Measurements from ENCODE around the gene MAGEF1. TPM values are rescaled to one million over a fixed set of nuclear protein-coding genes. Genes with fewer than 3 reads are reported as not detected.
A peak's percentile ranks its signal among the peaks of the same experiment; 100 is the strongest.

The MAGEF1 gene
- total and polyA plus RNA-seq, 2 of the 8 experiments (the other 6 are each of a cell fraction or from before 2014, with no cell fraction given), result 26.5 to 56.7 TPM

DNA sequence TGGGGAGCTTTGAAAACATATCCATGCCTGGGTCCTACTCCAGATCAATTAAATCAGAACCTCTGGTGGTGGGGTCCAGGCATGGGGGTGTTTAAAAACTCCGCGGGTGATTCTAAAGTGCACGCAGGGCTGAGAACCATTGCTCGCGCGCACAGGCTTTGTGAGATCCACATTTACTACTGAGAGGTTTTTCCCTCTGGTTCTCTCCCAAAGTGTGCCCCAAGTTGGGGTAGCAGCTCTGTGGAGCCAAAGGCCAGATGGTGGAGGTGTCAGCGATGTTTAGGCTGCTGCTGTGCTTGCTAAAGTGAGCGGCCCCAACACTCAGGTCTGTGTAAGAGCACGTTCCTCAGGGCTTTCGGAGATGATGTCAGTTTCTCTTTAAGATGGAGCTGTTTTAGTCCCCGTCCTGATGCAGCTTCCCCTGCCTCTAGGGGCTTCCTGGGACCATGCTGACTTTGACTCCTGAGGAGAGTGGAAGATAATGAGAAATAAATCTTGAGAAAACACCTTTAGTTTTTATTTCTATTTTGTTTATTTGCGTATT lies 13.4 kb upstream of the MAGEF1 start:
- Histone ChIP-seq H2BK5ac (ENCODE audit: low read depth, low read length) (no peak overlapping the region), H3K4ac (replicated peaks; ENCODE audit: insufficient read length, low read depth, low read length) (no peak overlapping the region), H3K27me3 (replicated peaks in 1 of 4; ENCODE audit: control insufficient read depth in 3 of 4, extremely low read depth in 1 of 4, insufficient read depth in 3 of 4, low read length in 3 of 4) (peaks cover 0 to 3% (median 0%) of the 10 kb centered on the region in 4 experiments; a peak in 3 of 7 replicates), H4K20me1 (replicated peaks in 1 of 2; ENCODE audit: control insufficient read depth in 1 of 2, insufficient read depth in 2 of 2, low read length in 2 of 2) (no peaks in the 10 kb centered on the region), H3K56ac (replicated peaks; ENCODE audit: insufficient read length, low read depth, low read length) (no peak overlapping the region), H4K5ac (ENCODE audit: insufficient read length, low read depth, low read length) (no peak overlapping the region), H4K91ac (replicated peaks; ENCODE audit: insufficient read length, low read length) (no peak overlapping the region), H2BK120ac (replicated peaks; ENCODE audit: low read depth, low read length) (no peak overlapping the region), H3K23ac (ENCODE audit: insufficient read length) (no peak overlapping the region), H3K4me1 (replicated peaks in 1 of 4; ENCODE audit: control insufficient read depth in 3 of 4, insufficient read depth in 4 of 4, low read length in 3 of 4) (no peaks in the 10 kb centered on the region; a peak in 1 of 7 replicates), H2BK12ac (ENCODE audit: low read depth, low read length) (no peak overlapping the region), H3K4me3 (ENCODE audit: extremely low read depth in 1 of 4, insufficient read depth in 2 of 4, low read depth in 3 of 4, low read length in 4 of 4) (no peak overlapping the region), H3K36me3 (ENCODE audit: control insufficient read depth in 2 of 4, insufficient read depth in 4 of 4, low read length in 3 of 4) (no peaks in the 10 kb centered on the region), H3K27ac (ENCODE audit: low read depth, low read length) (no peak overlapping the region), H3K4me2 (ENCODE audit: insufficient read depth in 1 of 2, low read depth in 2 of 2, low read length in 2 of 2) (no peak overlapping the region), H2AK5ac (ENCODE audit: low read depth, low read length) (no peak overlapping the region), H3K79me2 (ENCODE audit: control insufficient read depth in 1 of 2, insufficient read depth in 2 of 2, low read length in 2 of 2) (no peaks in the 10 kb centered on the region), H2AFZ (ENCODE audit: low read length) (no peak overlapping the region), H3K79me1 (ENCODE audit: low read depth, low read length) (no peaks in the 10 kb centered on the region), H3K18ac (ENCODE audit: extremely low read depth, low read length) (no peak overlapping the region), H4K8ac (ENCODE audit: extremely low read depth, insufficient read depth, low read length) (no peak overlapping the region), H3K9me3 (ENCODE audit: insufficient read depth in 2 of 2, low read depth in 1 of 2, low read length in 1 of 2) (no peaks in the 10 kb centered on the region), H3K14ac (ENCODE audit: insufficient read length) (no peak overlapping the region), H3K9ac (replicated peaks in 1 of 4; ENCODE audit: extremely low read depth in 1 of 4, low read depth in 3 of 4, low read length in 3 of 4) (no peak overlapping the region), H2BK20ac (ENCODE audit: low read length) (no peak overlapping the region), H2BK15ac (ENCODE audit: low read length) (no peak overlapping the region), H3K23me2 (ENCODE audit: low read depth, low read length) (no peaks in the 10 kb centered on the region)
- WGBS, 2 experiments (ENCODE audit: extremely low coverage in 1 of 2, insufficient coverage in 1 of 2, insufficient read length in 1 of 2, insufficient replicate concordance in 2 of 2, low coverage in 1 of 2, low lambda C conversion rate in 2 of 2, missing lambda C conversion rate in 1 of 2), result 80% methylated on average over 12 of the region's 12 CpGs; no CpG with 5 or more reads in 1 of the 2 experiments
- TF ChIP-seq NANOG (IDR thresholded peaks at IDR 0.05; ENCODE audit: insufficient read depth, low read depth, low read length, poor library complexity, severe bottlenecking), result no peak
- TF ChIP-seq KDM5A (IDR thresholded peaks at IDR 0.05; ENCODE audit: low read length), result no peak
- TF ChIP-seq CBX8 (IDR thresholded peaks at IDR 0.05; ENCODE audit: borderline replicate concordance, low read depth, low read length), result no peak
- FAIRE-seq (no peak), DNase-seq (ENCODE audit: low read depth in 1 of 2, low spot score in 2 of 2) (peak in 1 of 2 experiments; percentile 34)
- CTCF ChIA-PET (ENCODE audit: partially characterized antibody), result interaction anchor here (0.5 to 11.2 kb wide), 20 partner anchors 12 to 176 kb away, joined by 3 to 100 read pairs (median 5); partner anchors contain the start of gene MAGEF1
- POLR2A ChIA-PET (ENCODE audit: partially characterized antibody), result interaction anchor here (0.6 to 4.9 kb wide), 3 partner anchors 14 to 324 kb away, joined by 3 to 21 read pairs (median 3); partner anchors contain the start of gene MAGEF1
